Measurements from ENCODE around the gene CEP83.

GRCh38 chr12:94297876-94298505, 161.7 kb downstream of the CEP83 start:
- TF ChIP-seq, protein P1, sequence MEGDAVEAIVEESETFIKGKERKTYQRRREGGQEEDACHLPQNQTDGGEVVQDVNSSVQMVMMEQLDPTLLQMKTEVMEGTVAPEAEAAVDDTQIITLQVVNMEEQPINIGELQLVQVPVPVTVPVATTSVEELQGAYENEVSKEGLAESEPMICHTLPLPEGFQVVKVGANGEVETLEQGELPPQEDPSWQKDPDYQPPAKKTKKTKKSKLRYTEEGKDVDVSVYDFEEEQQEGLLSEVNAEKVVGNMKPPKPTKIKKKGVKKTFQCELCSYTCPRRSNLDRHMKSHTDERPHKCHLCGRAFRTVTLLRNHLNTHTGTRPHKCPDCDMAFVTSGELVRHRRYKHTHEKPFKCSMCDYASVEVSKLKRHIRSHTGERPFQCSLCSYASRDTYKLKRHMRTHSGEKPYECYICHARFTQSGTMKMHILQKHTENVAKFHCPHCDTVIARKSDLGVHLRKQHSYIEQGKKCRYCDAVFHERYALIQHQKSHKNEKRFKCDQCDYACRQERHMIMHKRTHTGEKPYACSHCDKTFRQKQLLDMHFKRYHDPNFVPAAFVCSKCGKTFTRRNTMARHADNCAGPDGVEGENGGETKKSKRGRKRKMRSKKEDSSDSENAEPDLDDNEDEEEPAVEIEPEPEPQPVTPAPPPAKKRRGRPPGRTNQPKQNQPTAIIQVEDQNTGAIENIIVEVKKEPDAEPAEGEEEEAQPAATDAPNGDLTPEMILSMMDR (IDR thresholded peaks at IDR 0.05): no peak
- TF ChIP-seq POLR2A (IDR thresholded peaks at IDR 0.05): no peak

All from prostate gland (tissue), 2 donors.